ENCODE results near the gene CSTB.

CSTB gene

GRCh38 chr21:43774163-43774562 lies 1.9 kb downstream of the CSTB start:
- H3K36me3 ChIP-seq (ENCODE audit: insufficient read depth, low read length): 0 out of 2 replicates have a peak, but pooled peaks cover 6% of the 10 kb centered on the region
- H3K27ac ChIP-seq (ENCODE audit: low read depth, low read length): no peak overlapping the region
- peaks cover 11% of the 10 kb centered on the region for H3K79me2 ChIP-seq (ENCODE audit: control insufficient read depth, insufficient read depth, low read length, unreplicated experiment)
- H3K4me3 ChIP-seq (ENCODE audit: low read depth, low read length): no peak overlapping the region; the same call in 1 of the 2 replicates
- H3K27me3 ChIP-seq (ENCODE audit: insufficient read depth, low read length): no peaks in the 10 kb centered on the region
- H2AFZ ChIP-seq (ENCODE audit: low read length, unreplicated experiment): no peak overlapping the region
- no peaks in the 10 kb centered on the region for H3K4me1 ChIP-seq (ENCODE audit: control insufficient read depth, insufficient read depth, low read length, unreplicated experiment)

GRCh38 chr21:43772425-43772821 lies 3.7 kb downstream of the CSTB start:
- peaks cover 13% of the 10 kb centered on the region for H3K4me1 ChIP-seq (ENCODE audit: control insufficient read depth, insufficient read depth, low read length, unreplicated experiment)
- H3K27ac ChIP-seq (ENCODE audit: low read depth, low read length): no peak overlapping the region
- H2AFZ ChIP-seq (ENCODE audit: low read length, unreplicated experiment): no peak overlapping the region
- H3K27me3 ChIP-seq (ENCODE audit: insufficient read depth, low read length): no peaks in the 10 kb centered on the region
- peaks cover 11% of the 10 kb centered on the region for H3K79me2 ChIP-seq (ENCODE audit: control insufficient read depth, insufficient read depth, low read length, unreplicated experiment)
- H3K36me3 ChIP-seq (ENCODE audit: insufficient read depth, low read length): 0 out of 2 replicates have a peak, but pooled peaks cover 6% of the 10 kb centered on the region
- H3K4me3 ChIP-seq (ENCODE audit: low read depth, low read length): no peak overlapping the region

GRCh38 chr21:43771698-43772424 lies 4.2 kb downstream of the CSTB start:
- H3K79me2 ChIP-seq (ENCODE audit: control insufficient read depth, insufficient read depth, low read length, unreplicated experiment): peaks cover 11% of the 10 kb centered on the region
- no peak overlapping the region for H2AFZ ChIP-seq (ENCODE audit: low read length, unreplicated experiment)
- peaks cover 13% of the 10 kb centered on the region for H3K4me1 ChIP-seq (ENCODE audit: control insufficient read depth, insufficient read depth, low read length, unreplicated experiment)
- H3K27ac ChIP-seq (ENCODE audit: low read depth, low read length): no peak overlapping the region
- no peaks in the 10 kb centered on the region for H3K27me3 ChIP-seq (ENCODE audit: insufficient read depth, low read length)
- H3K4me3 ChIP-seq (ENCODE audit: low read depth, low read length): no peak overlapping the region
- H3K36me3 ChIP-seq (ENCODE audit: insufficient read depth, low read length): 0 out of 2 replicates have a peak, but pooled peaks cover 6% of the 10 kb centered on the region

GRCh38 chr21:43771199-43771675 lies 4.9 kb downstream of the CSTB start:
- no peak overlapping the region for H3K27ac ChIP-seq (ENCODE audit: low read depth, low read length)
- H3K27me3 ChIP-seq (ENCODE audit: insufficient read depth, low read length): no peaks in the 10 kb centered on the region
- no peak overlapping the region for H2AFZ ChIP-seq (ENCODE audit: low read length, unreplicated experiment)

GRCh38 chr21:43770066-43770655 lies 5.9 kb downstream of the CSTB start:
- Histone ChIP-seq H3K79me2 (ENCODE audit: control insufficient read depth, insufficient read depth, low read length, unreplicated experiment) (peaks cover 4% of the 10 kb centered on the region), H3K36me3 (ENCODE audit: insufficient read depth, low read length) (0 out of 2 replicates have a peak, but pooled peaks cover 6% of the 10 kb centered on the region), H3K27me3 (ENCODE audit: insufficient read depth, low read length) (no peaks in the 10 kb centered on the region), H3K4me1 (ENCODE audit: control insufficient read depth, insufficient read depth, low read length, unreplicated experiment) (peaks cover 15% of the 10 kb centered on the region), H2AFZ (ENCODE audit: low read length, unreplicated experiment) (no peak overlapping the region), H3K27ac (ENCODE audit: low read depth, low read length) (no peak overlapping the region), H3K4me3 (ENCODE audit: low read depth, low read length) (no peak overlapping the region)

More at GRCh38 chr21:43771199-43771675, 4.9 kb downstream of the CSTB start:
- Histone ChIP-seq H3K4me3 (ENCODE audit: low read depth, low read length) (no peak overlapping the region), H3K4me1 (ENCODE audit: control insufficient read depth, insufficient read depth, low read length, unreplicated experiment) (peaks cover 13% of the 10 kb centered on the region), H3K36me3 (ENCODE audit: insufficient read depth, low read length) (0 out of 2 replicates have a peak, but pooled peaks cover 6% of the 10 kb centered on the region), H3K79me2 (ENCODE audit: control insufficient read depth, insufficient read depth, low read length, unreplicated experiment) (peaks cover 11% of the 10 kb centered on the region)

GRCh38 chr21:43769325-43769958 lies 6.7 kb downstream of the CSTB start:
- H3K4me1 ChIP-seq (ENCODE audit: control insufficient read depth, insufficient read depth, low read length, unreplicated experiment): peaks cover 22% of the 10 kb centered on the region
- no peak overlapping the region for H3K27ac ChIP-seq (ENCODE audit: low read depth, low read length)
- no peaks in the 10 kb centered on the region for H3K27me3 ChIP-seq (ENCODE audit: insufficient read depth, low read length)
- H3K36me3 ChIP-seq (ENCODE audit: insufficient read depth, low read length): 0 out of 2 replicates have a peak, but pooled peaks cover 6% of the 10 kb centered on the region
- H2AFZ ChIP-seq (ENCODE audit: low read length, unreplicated experiment): no peak overlapping the region
- no peak overlapping the region for H3K4me3 ChIP-seq (ENCODE audit: low read depth, low read length)
- H3K79me2 ChIP-seq (ENCODE audit: control insufficient read depth, insufficient read depth, low read length, unreplicated experiment): no peaks in the 10 kb centered on the region

GRCh38 chr21:43768868-43769167 lies 7.3 kb downstream of the CSTB start:
- no peak overlapping the region for H3K4me3 ChIP-seq (ENCODE audit: low read depth, low read length)
- H3K27me3 ChIP-seq (ENCODE audit: insufficient read depth, low read length): no peaks in the 10 kb centered on the region
- no peaks in the 10 kb centered on the region for H3K79me2 ChIP-seq (ENCODE audit: control insufficient read depth, insufficient read depth, low read length, unreplicated experiment)
- H3K4me1 ChIP-seq (ENCODE audit: control insufficient read depth, insufficient read depth, low read length, unreplicated experiment): peaks cover 23% of the 10 kb centered on the region
- H3K36me3 ChIP-seq (ENCODE audit: insufficient read depth, low read length): 0 out of 2 replicates have a peak, but pooled peaks cover 6% of the 10 kb centered on the region
- peak overlapping the region; percentile 75; the same call in 1 of the 2 replicates for H3K27ac ChIP-seq (ENCODE audit: low read depth, low read length)
- H2AFZ ChIP-seq (ENCODE audit: low read length, unreplicated experiment): no peak overlapping the region

GRCh38 chr21:43767984-43768867 lies 7.9 kb downstream of the CSTB start:
- no peaks in the 10 kb centered on the region for H3K79me2 ChIP-seq (ENCODE audit: control insufficient read depth, insufficient read depth, low read length, unreplicated experiment)
- H3K27ac ChIP-seq (ENCODE audit: low read depth, low read length): peak overlapping the region; percentile 75
- peaks cover 23% of the 10 kb centered on the region for H3K4me1 ChIP-seq (ENCODE audit: control insufficient read depth, insufficient read depth, low read length, unreplicated experiment)
- peak overlapping the region; percentile 52 for H2AFZ ChIP-seq (ENCODE audit: low read length, unreplicated experiment)
- no peak overlapping the region for H3K4me3 ChIP-seq (ENCODE audit: low read depth, low read length)
- no peaks in the 10 kb centered on the region for H3K27me3 ChIP-seq (ENCODE audit: insufficient read depth, low read length)
- 0 out of 2 replicates have a peak, but pooled peaks cover 1% of the 10 kb centered on the region for H3K36me3 ChIP-seq (ENCODE audit: insufficient read depth, low read length)

- H3K4me1 ChIP-seq (ENCODE audit: control insufficient read depth, insufficient read depth, low read length, unreplicated experiment): peaks cover 23% of the 10 kb centered on the region
- H3K36me3 ChIP-seq (ENCODE audit: insufficient read depth, low read length): no peaks in the 10 kb centered on the region
- no peak overlapping the region for H2AFZ ChIP-seq (ENCODE audit: low read length, unreplicated experiment)
- no peaks in the 10 kb centered on the region for H3K27me3 ChIP-seq (ENCODE audit: insufficient read depth, low read length)
- peak overlapping the region; percentile 75 for H3K27ac ChIP-seq (ENCODE audit: low read depth, low read length)
- H3K79me2 ChIP-seq (ENCODE audit: control insufficient read depth, insufficient read depth, low read length, unreplicated experiment): no peaks in the 10 kb centered on the region
- no peak overlapping the region for H3K4me3 ChIP-seq (ENCODE audit: low read depth, low read length)
Measured at GRCh38 chr21:43767498-43767983, 8.6 kb downstream of the CSTB start.

Data from ACC112 (cell line).